Thyroid gland (tissue), 4 donors: ENCODE results near the gene FAM43A.

Experiments
- POLR2A ChIP-seq, 2 donors: fragments of 450-650 bp; IDR thresholded peaks; one replicate each; pipeline ENCODE4 v1.6.1; 2017; ENCODE audit warnings: antibody characterized with exemption in 2 of 2, mild to moderate bottlenecking in 2 of 2, moderate library complexity in 1 of 2
- TF ChIP-seq, protein P1 (sequence below), 6 experiments: fragments of 200-600 bp in 3 of 6; fragments of 450-650 bp in 3 of 6; sonication (generic) in 3 of 6; IDR thresholded peaks; one replicate each; pipeline ENCODE4 v1.5.1; 2016 to 2019; ENCODE audit warnings: antibody characterized with exemption in 6 of 6, mild to moderate bottlenecking in 2 of 6, inconsistent platforms in 1 of 6, moderate library complexity in 1 of 6

DNA sequence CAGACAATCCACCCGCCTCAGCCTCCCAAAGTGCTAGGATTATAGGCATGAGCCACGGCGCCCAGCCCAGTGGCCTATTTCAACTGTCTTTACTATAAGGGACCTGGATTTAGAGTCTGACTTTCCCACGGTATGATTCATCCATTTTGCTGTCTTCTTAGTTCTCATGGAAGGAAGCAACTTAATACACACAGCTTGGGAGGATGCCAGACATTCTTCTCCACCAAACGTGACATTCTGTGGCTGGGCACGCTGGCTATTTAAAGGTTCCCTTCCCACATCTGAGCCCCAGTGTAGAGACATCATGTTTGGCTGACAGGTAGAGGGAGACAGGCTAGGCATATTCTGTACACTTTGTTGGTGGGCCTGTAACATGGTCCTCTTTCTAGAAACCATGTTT is 26.2 kb downstream of the FAM43A start:
- no peak for TF ChIP-seq POLR2A (IDR thresholded peaks at IDR 0.05)
- TF ChIP-seq, protein P1, sequence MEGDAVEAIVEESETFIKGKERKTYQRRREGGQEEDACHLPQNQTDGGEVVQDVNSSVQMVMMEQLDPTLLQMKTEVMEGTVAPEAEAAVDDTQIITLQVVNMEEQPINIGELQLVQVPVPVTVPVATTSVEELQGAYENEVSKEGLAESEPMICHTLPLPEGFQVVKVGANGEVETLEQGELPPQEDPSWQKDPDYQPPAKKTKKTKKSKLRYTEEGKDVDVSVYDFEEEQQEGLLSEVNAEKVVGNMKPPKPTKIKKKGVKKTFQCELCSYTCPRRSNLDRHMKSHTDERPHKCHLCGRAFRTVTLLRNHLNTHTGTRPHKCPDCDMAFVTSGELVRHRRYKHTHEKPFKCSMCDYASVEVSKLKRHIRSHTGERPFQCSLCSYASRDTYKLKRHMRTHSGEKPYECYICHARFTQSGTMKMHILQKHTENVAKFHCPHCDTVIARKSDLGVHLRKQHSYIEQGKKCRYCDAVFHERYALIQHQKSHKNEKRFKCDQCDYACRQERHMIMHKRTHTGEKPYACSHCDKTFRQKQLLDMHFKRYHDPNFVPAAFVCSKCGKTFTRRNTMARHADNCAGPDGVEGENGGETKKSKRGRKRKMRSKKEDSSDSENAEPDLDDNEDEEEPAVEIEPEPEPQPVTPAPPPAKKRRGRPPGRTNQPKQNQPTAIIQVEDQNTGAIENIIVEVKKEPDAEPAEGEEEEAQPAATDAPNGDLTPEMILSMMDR (IDR thresholded peaks at IDR 0.05), result no peak
